Stomach smooth muscle (tissue), 2 donors: ENCODE measurements around the gene FBXL17.
"Not testable (repeated sequence)": the region's sequence is repeated elsewhere in the genome, so short reads cannot be mapped to it uniquely, and the experiment has no call there.

ENCODE experiments used
- H3K27ac ChIP-seq: one replicate; pipeline ENCODE4 v1.7.0; 2013; ENCODE audit warnings: mild to moderate bottlenecking, low read length, inconsistent platforms
- H3K27me3 ChIP-seq, 2 donors: one replicate each; pipeline ENCODE4 v1.7.0; 2013; ENCODE audit warnings: low read length in 2 of 2; ENCODE audit not compliant: insufficient read depth in 2 of 2, control insufficient read depth in 1 of 2
- H3K36me3 ChIP-seq, 2 donors: one replicate each; pipeline ENCODE4 v1.7.0; 2013; ENCODE audit warnings: low read length in 2 of 2; ENCODE audit not compliant: control insufficient read depth in 2 of 2, insufficient read depth in 2 of 2
- H3K4me1 ChIP-seq: one replicate; pipeline ENCODE4 v1.7.0; 2013; ENCODE audit warnings: low read length; ENCODE audit not compliant: control insufficient read depth, insufficient read depth
- H3K4me3 ChIP-seq, 2 donors: one replicate each; pipeline ENCODE4 v1.7.0; 2013; ENCODE audit warnings: low read length in 2 of 2
- H3K9ac ChIP-seq, 2 donors: one replicate each; pipeline ENCODE4 v1.7.0; 2013; ENCODE audit warnings: low read length in 2 of 2, mild to moderate bottlenecking in 1 of 2
- H3K9me3 ChIP-seq, 2 donors: one replicate each; pipeline ENCODE4 v1.7.0; 2013; ENCODE audit warnings: low read length in 2 of 2; ENCODE audit not compliant: control insufficient read depth in 2 of 2
- donor health status: healthy.
- donor health status: Pancreatic carcinoma.

The FBXL17 gene

GRCh38 chr5:108311682-108312081, 70.2 kb downstream of the FBXL17 start:
- Histone ChIP-seq H3K4me1 (no peaks in the 10 kb centered on the region), H3K27ac (no peak overlapping the region), H3K27me3 (no peaks in the 10 kb centered on the region), H3K4me3 (no peak overlapping the region), H3K36me3 (no peaks in the 10 kb centered on the region), H3K9ac (no peak overlapping the region), H3K9me3 (no peaks in the 10 kb centered on the region)

- H3K36me3 ChIP-seq, result no peaks in the 10 kb centered on the region
- no peak overlapping the region for H3K27ac ChIP-seq
- no peaks in the 10 kb centered on the region for H3K4me1 ChIP-seq
- H3K9ac ChIP-seq, result no peak overlapping the region
- H3K9me3 ChIP-seq, result no peaks in the 10 kb centered on the region
- H3K4me3 ChIP-seq, result no peak overlapping the region
- H3K27me3 ChIP-seq, result no peaks in the 10 kb centered on the region
Observed at GRCh38 chr5:108303611-108304010, 78.3 kb downstream of the FBXL17 start.

GRCh38 chr5:108303086-108303485, 78.8 kb downstream of the FBXL17 start:
- Histone ChIP-seq H3K4me1 (no peaks in the 10 kb centered on the region), H3K36me3 (no peaks in the 10 kb centered on the region), H3K9ac (no peak overlapping the region), H3K9me3 (no peaks in the 10 kb centered on the region), H3K4me3 (no peak overlapping the region), H3K27ac (no peak overlapping the region), H3K27me3 (no peaks in the 10 kb centered on the region)

GRCh38 chr5:108297042-108297601, 84.8 kb downstream of the FBXL17 start:
- H3K9ac ChIP-seq, result no peak overlapping the region
- H3K27me3 ChIP-seq, result no peaks in the 10 kb centered on the region
- no peaks in the 10 kb centered on the region for H3K9me3 ChIP-seq
- H3K4me1 ChIP-seq, result no peaks in the 10 kb centered on the region
- H3K27ac ChIP-seq, result no peak overlapping the region
- H3K4me3 ChIP-seq, result no peak overlapping the region
- no peaks in the 10 kb centered on the region for H3K36me3 ChIP-seq

GRCh38 chr5:108295578-108296368, 86.1 kb downstream of the FBXL17 start:
- Histone ChIP-seq H3K4me3 (no peak overlapping the region), H3K9ac (no peak overlapping the region), H3K36me3 (no peaks in the 10 kb centered on the region), H3K27ac (no peak overlapping the region), H3K4me1 (no peaks in the 10 kb centered on the region), H3K27me3 (no peaks in the 10 kb centered on the region), H3K9me3 (no peaks in the 10 kb centered on the region)

GRCh38 chr5:108280960-108281569, 100.8 kb downstream of the FBXL17 start:
- H3K27ac ChIP-seq, result no peak overlapping the region
- H3K4me1 ChIP-seq, result no peaks in the 10 kb centered on the region

GRCh38 chr5:108280248-108280647, 101.7 kb downstream of the FBXL17 start:
- no peak overlapping the region for H3K9ac ChIP-seq
- H3K27ac ChIP-seq, result no peak overlapping the region
- no peaks in the 10 kb centered on the region for H3K27me3 ChIP-seq
- no peak overlapping the region for H3K4me3 ChIP-seq
- H3K36me3 ChIP-seq, result no peaks in the 10 kb centered on the region
- H3K4me1 ChIP-seq, result no peaks in the 10 kb centered on the region
- H3K9me3 ChIP-seq, result no peaks in the 10 kb centered on the region

More at GRCh38 chr5:108280960-108281569, 100.8 kb downstream of the FBXL17 start:
- no peak overlapping the region for H3K9ac ChIP-seq
- H3K4me3 ChIP-seq, result no peak overlapping the region
- H3K36me3 ChIP-seq, result no peaks in the 10 kb centered on the region
- H3K9me3 ChIP-seq, result no peaks in the 10 kb centered on the region
- no peaks in the 10 kb centered on the region for H3K27me3 ChIP-seq

GRCh38 chr5:108278285-108279240, 103.3 kb downstream of the FBXL17 start:
- H3K27me3 ChIP-seq, result no peaks in the 10 kb centered on the region
- H3K9me3 ChIP-seq, result no peaks in the 10 kb centered on the region
- no peaks in the 10 kb centered on the region for H3K36me3 ChIP-seq
- H3K4me3 ChIP-seq, result no peak overlapping the region
- H3K27ac ChIP-seq, result no peak overlapping the region
- no peak overlapping the region for H3K9ac ChIP-seq
- H3K4me1 ChIP-seq, result no peaks in the 10 kb centered on the region

GRCh38 chr5:108276187-108277050, 105.5 kb downstream of the FBXL17 start:
- H3K27me3 ChIP-seq, result no peaks in the 10 kb centered on the region
- no peak overlapping the region for H3K9ac ChIP-seq
- H3K4me1 ChIP-seq, result no peaks in the 10 kb centered on the region
- H3K9me3 ChIP-seq, result no peaks in the 10 kb centered on the region
- no peak overlapping the region for H3K27ac ChIP-seq
- no peak overlapping the region for H3K4me3 ChIP-seq
- no peaks in the 10 kb centered on the region for H3K36me3 ChIP-seq

GRCh38 chr5:108274080-108274479, 107.8 kb downstream of the FBXL17 start:
- not testable (repeated sequence) for H3K4me3 ChIP-seq, H3K27me3 ChIP-seq, H3K9me3 ChIP-seq, H3K9ac ChIP-seq, H3K4me1 ChIP-seq, H3K27ac ChIP-seq, H3K36me3 ChIP-seq
